ENCODE measurements around the gene DGUOK. TPM values are rescaled to one million over a fixed set of nuclear protein-coding genes. Genes with fewer than 3 reads are reported as not detected.

DGUOK gene
- total and polyA plus RNA-seq, 2 experiments from 2014 or later: 68.0 to 116 TPM

DNA sequence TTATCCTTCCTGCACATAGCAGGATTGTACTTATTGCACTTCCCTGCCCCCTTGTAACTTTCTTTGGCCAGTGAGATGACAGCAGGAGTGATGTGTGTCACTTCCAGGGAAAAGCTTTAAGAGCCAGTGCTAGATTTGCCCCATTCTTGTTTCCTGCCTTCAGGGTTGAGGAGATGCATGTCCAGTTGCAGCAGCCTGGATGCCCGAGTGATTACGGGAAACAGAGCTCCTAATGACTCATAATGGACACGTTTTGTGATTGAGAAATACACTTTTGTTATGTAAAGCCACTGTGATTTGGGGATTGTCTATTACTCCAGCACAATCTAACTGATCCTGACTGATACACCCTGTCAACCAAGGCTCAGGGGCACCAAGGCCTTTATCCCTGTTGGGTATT, 53.0 kb downstream of the DGUOK start:
- TF ChIP-seq EZH2phosphoT487 (IDR thresholded peaks at IDR 0.05; ENCODE audit: low read depth, severe bottlenecking, unreplicated experiment) (no peak), EZH2 (IDR thresholded peaks at IDR 0.05; ENCODE audit: borderline replicate concordance) (no peak)
- TF ChIP-seq, protein P1, sequence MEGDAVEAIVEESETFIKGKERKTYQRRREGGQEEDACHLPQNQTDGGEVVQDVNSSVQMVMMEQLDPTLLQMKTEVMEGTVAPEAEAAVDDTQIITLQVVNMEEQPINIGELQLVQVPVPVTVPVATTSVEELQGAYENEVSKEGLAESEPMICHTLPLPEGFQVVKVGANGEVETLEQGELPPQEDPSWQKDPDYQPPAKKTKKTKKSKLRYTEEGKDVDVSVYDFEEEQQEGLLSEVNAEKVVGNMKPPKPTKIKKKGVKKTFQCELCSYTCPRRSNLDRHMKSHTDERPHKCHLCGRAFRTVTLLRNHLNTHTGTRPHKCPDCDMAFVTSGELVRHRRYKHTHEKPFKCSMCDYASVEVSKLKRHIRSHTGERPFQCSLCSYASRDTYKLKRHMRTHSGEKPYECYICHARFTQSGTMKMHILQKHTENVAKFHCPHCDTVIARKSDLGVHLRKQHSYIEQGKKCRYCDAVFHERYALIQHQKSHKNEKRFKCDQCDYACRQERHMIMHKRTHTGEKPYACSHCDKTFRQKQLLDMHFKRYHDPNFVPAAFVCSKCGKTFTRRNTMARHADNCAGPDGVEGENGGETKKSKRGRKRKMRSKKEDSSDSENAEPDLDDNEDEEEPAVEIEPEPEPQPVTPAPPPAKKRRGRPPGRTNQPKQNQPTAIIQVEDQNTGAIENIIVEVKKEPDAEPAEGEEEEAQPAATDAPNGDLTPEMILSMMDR (IDR thresholded peaks at IDR 0.05; ENCODE audit: poor library complexity): no peak
- Histone ChIP-seq H3K36me3 (replicated peaks; ENCODE audit: insufficient read depth, low read depth) (no peaks in the 10 kb centered on the region), H3K4me1 (ENCODE audit: insufficient read depth) (peaks cover 31% of the 10 kb centered on the region), H3K4me3 (no peak overlapping the region), H3K27ac (peak overlapping the region; percentile 37), H3K4me2 (no peak overlapping the region), H3K9me3 (ENCODE audit: low read depth) (no peaks in the 10 kb centered on the region), H3K27me3 (no peaks in the 10 kb centered on the region), H4K20me1 (ENCODE audit: insufficient read depth, poor library complexity, severe bottlenecking) (no peaks in the 10 kb centered on the region), H3K79me2 (peaks cover 4% of the 10 kb centered on the region), H3K9me2 (replicated peaks; ENCODE audit: insufficient read depth) (no peaks in the 10 kb centered on the region), H2AFZ (no peak overlapping the region)
- 18% methylated on average over 3 of the region's 3 CpGs for WGBS (ENCODE audit: low lambda C conversion rate, missing lambda C conversion rate)
- peak; percentile 60 for DNase-seq (ENCODE audit: low spot score)

DNA sequence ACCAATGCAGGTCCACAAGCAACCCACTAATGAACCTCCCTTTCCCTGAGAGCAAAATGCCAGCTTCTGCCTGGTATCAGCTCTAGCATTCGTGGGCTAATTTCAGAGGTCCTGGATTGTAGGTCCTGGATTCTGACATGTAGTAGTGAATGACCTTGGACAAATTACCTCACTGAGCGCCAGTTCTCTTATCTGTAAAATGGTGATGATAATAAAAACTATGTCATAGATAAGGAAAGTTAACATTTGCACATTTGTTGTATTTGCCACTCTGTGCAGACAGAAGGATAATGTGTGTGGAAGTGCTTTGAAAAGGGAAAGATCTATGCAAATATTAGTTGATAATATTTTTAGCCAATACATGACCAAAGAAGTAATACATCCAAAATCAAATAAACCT, 53.9 kb downstream of the DGUOK start:
- Histone ChIP-seq H3K27me3 (no peaks in the 10 kb centered on the region), H3K4me2 (peak overlapping the region; percentile 97), H3K36me3 (replicated peaks; ENCODE audit: insufficient read depth, low read depth) (no peaks in the 10 kb centered on the region), H3K4me1 (ENCODE audit: insufficient read depth) (peaks cover 31% of the 10 kb centered on the region), H3K27ac (peak overlapping the region; percentile 61), H3K9me3 (ENCODE audit: low read depth) (no peaks in the 10 kb centered on the region), H3K9me2 (replicated peaks; ENCODE audit: insufficient read depth) (no peaks in the 10 kb centered on the region), H2AFZ (no peak overlapping the region), H3K79me2 (peaks cover 5% of the 10 kb centered on the region), H3K4me3 (no peak overlapping the region), H4K20me1 (ENCODE audit: insufficient read depth, poor library complexity, severe bottlenecking) (no peaks in the 10 kb centered on the region)
- WGBS (ENCODE audit: low lambda C conversion rate, missing lambda C conversion rate): 29% methylated on average over 2 of the region's 2 CpGs
- TF ChIP-seq EZH2 (IDR thresholded peaks at IDR 0.05; ENCODE audit: borderline replicate concordance) (no peak), EZH2phosphoT487 (IDR thresholded peaks at IDR 0.05; ENCODE audit: low read depth, severe bottlenecking, unreplicated experiment) (no peak)
- TF ChIP-seq, protein P1 (IDR thresholded peaks at IDR 0.05; ENCODE audit: poor library complexity): no peak
- DNase-seq (ENCODE audit: low spot score): peak; percentile 43

DNA sequence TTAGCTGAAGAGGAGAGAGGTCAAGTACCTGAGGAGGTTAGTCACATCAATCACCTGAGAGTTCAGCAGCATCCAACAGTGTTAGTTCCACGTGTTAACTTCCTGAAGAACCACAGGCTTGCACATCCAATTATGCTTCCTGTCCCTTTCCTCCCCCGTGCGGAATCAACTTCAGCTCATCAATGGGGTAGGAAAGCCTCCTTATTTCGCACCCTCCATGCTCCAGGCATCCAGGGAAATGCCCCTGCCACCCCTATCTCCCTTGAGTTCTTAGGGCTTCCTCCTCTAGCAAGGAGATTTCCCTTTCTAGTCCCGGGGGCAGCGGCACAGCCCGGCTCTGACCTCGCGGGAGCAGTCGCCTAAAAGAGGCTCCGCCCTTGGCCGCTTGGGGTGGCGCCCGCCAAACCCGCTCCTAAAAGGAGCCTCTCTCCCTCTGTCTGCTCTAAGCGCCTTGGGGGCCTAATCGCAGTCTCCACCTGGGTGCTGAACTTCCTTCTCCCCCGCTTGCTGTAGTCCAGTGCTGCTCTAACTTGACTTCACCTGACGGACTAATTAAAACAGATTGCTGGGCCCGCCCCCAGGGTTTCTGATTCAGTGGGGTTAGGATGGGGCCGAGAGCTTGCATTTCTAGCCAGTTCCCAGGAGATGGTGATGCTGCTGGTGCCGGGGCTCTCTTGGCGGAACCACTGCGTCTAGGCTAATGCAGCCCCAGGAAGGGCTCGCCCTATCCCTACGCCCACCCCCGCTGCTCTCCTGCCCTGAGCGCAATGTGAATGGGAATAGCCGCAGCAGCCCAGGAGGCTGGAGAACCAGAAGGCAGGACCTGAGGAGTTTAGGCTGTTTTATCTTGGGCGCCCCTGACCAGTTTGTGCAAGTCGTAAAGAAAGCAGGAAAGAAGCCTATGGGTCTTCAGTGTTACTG, 54.7 kb downstream of the DGUOK start:
- Histone ChIP-seq H3K4me3 (peak overlapping the region; percentile 5), H3K27me3 (no peaks in the 10 kb centered on the region), H3K4me2 (peak overlapping the region; percentile 97), H4K20me1 (ENCODE audit: insufficient read depth, poor library complexity, severe bottlenecking) (no peaks in the 10 kb centered on the region), H3K36me3 (replicated peaks; ENCODE audit: insufficient read depth, low read depth) (no peaks in the 10 kb centered on the region), H3K27ac (peak overlapping the region; percentile 61), H3K79me2 (peaks cover 13% of the 10 kb centered on the region), H3K9me2 (replicated peaks; ENCODE audit: insufficient read depth) (no peaks in the 10 kb centered on the region), H2AFZ (peak overlapping the region; percentile 9), H3K9me3 (ENCODE audit: low read depth) (no peaks in the 10 kb centered on the region), H3K4me1 (ENCODE audit: insufficient read depth) (peaks cover 37% of the 10 kb centered on the region)
- 7% methylated on average over 31 of the region's 31 CpGs for WGBS (ENCODE audit: low lambda C conversion rate, missing lambda C conversion rate)
- DNase-seq (ENCODE audit: low spot score): peak; percentile 45
- no peak for TF ChIP-seq EZH2 (IDR thresholded peaks at IDR 0.05; ENCODE audit: borderline replicate concordance)
- TF ChIP-seq, protein P1 (IDR thresholded peaks at IDR 0.05; ENCODE audit: poor library complexity): no peak
- TF ChIP-seq EZH2phosphoT487 (IDR thresholded peaks at IDR 0.05; ENCODE audit: low read depth, severe bottlenecking, unreplicated experiment): no peak

All from hepatocyte (in vitro differentiated cells).